ENCODE measurements around the gene RCVRN. TPM values are rescaled to one million over a fixed set of nuclear protein-coding genes. Genes with fewer than 3 reads are reported as not detected.

RCVRN gene
- total RNA-seq, 1 donor, result not detected

DNA sequence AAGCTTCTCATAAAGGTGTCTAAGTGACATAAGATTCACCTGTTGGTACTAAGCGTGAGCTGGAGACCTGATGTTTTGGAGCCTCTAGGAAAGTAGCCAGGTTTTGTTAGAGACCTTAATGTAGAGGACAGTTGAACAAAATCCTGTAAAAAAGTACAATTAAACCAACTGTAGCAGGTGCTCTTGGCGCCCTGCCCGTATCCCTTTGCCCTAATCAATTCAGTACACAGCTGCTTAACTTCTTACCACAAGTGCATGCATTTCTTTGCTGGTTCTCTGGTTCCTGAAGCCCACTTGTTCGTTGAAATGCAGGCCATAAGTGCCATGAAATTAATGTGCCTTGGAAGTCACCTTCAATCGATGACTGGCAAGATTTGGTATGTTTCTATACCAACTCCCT lies 54.9 kb downstream of the RCVRN start:
- H3K4me3 ChIP-seq (ENCODE audit: low read depth, low read length), result no peak overlapping the region
- TF ChIP-seq, protein P1, sequence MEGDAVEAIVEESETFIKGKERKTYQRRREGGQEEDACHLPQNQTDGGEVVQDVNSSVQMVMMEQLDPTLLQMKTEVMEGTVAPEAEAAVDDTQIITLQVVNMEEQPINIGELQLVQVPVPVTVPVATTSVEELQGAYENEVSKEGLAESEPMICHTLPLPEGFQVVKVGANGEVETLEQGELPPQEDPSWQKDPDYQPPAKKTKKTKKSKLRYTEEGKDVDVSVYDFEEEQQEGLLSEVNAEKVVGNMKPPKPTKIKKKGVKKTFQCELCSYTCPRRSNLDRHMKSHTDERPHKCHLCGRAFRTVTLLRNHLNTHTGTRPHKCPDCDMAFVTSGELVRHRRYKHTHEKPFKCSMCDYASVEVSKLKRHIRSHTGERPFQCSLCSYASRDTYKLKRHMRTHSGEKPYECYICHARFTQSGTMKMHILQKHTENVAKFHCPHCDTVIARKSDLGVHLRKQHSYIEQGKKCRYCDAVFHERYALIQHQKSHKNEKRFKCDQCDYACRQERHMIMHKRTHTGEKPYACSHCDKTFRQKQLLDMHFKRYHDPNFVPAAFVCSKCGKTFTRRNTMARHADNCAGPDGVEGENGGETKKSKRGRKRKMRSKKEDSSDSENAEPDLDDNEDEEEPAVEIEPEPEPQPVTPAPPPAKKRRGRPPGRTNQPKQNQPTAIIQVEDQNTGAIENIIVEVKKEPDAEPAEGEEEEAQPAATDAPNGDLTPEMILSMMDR (IDR thresholded peaks at IDR 0.05; ENCODE audit: insufficient read depth, low read depth, low read length), result no peak
- DNase-seq (ENCODE audit: low read depth), result no peak

Other genes with a start within 250 kb of the RCVRN start
- gene DHRS7C, start 113.7 kb downstream of the RCVRN start, total RNA-seq, result not detected in 2 replicates
- gene GSG1L2, start 83.2 kb downstream of the RCVRN start, total RNA-seq, result not detected in 2 replicates
- 0.32 and 0.43 TPM in 2 replicates for gene GLP2R, start 79.3 kb downstream of the RCVRN start, total RNA-seq

Data from fibroblast of villous mesenchyme (primary cell).